ENCODE measurements around the gene MYO5A.

The MYO5A gene

DNA sequence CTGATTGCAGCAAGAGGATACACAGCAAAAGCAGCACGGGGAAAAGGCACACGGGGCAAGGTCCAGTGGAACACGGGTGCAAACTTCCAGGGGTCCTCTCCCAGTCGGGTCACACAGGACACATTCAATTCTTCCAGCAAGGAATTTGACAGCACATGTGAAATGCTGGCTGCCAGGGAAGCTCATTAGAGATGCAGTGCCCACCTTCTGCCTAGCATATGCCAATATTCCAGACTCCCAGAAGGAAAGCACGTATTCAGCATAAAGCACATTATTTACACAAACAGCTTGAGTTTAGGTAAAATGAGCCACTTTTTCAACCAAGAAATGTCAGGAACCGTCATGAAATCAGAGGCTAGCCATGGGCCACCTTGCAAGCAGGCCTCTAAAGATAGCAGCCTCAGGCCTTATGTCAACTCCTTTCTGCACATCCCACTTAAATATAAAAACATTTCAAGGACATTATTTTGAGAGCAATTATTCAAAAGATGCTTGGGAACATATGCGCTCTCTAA lies 252.4 kb downstream of the MYO5A start:
- no peak overlapping the region for H3K27ac ChIP-seq
- TF ChIP-seq, protein P1, sequence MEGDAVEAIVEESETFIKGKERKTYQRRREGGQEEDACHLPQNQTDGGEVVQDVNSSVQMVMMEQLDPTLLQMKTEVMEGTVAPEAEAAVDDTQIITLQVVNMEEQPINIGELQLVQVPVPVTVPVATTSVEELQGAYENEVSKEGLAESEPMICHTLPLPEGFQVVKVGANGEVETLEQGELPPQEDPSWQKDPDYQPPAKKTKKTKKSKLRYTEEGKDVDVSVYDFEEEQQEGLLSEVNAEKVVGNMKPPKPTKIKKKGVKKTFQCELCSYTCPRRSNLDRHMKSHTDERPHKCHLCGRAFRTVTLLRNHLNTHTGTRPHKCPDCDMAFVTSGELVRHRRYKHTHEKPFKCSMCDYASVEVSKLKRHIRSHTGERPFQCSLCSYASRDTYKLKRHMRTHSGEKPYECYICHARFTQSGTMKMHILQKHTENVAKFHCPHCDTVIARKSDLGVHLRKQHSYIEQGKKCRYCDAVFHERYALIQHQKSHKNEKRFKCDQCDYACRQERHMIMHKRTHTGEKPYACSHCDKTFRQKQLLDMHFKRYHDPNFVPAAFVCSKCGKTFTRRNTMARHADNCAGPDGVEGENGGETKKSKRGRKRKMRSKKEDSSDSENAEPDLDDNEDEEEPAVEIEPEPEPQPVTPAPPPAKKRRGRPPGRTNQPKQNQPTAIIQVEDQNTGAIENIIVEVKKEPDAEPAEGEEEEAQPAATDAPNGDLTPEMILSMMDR (IDR thresholded peaks at IDR 0.05) = no peak
- TF ChIP-seq ZFX (IDR thresholded peaks at IDR 0.05; ENCODE audit: borderline replicate concordance) = no peak

- TF ChIP-seq, protein P1 (IDR thresholded peaks at IDR 0.05) = no peak
- TF ChIP-seq ZFX (IDR thresholded peaks at IDR 0.05; ENCODE audit: borderline replicate concordance) = no peak
- H3K27ac ChIP-seq = peak overlapping the region; percentile 67
These were observed 265.0 kb downstream of the MYO5A start for GRCh38 chr15:52263563-52264282.

- peak overlapping the region; percentile 67 for H3K27ac ChIP-seq
- TF ChIP-seq, protein P1 (IDR thresholded peaks at IDR 0.05) = no peak
- TF ChIP-seq ZFX (IDR thresholded peaks at IDR 0.05; ENCODE audit: borderline replicate concordance) = no peak
These were observed 266.3 kb downstream of the MYO5A start for GRCh38 chr15:52262364-52262763.

GRCh38 chr15:52261498-52262242 lies 267.0 kb downstream of the MYO5A start:
- TF ChIP-seq, protein P1 (IDR thresholded peaks at IDR 0.05) = 0 out of 2 replicates have a peak, but pooled peaks have one; percentile 9
- TF ChIP-seq ZFX (IDR thresholded peaks at IDR 0.05; ENCODE audit: borderline replicate concordance) = no peak
- H3K27ac ChIP-seq = peak overlapping the region; percentile 67

DNA sequence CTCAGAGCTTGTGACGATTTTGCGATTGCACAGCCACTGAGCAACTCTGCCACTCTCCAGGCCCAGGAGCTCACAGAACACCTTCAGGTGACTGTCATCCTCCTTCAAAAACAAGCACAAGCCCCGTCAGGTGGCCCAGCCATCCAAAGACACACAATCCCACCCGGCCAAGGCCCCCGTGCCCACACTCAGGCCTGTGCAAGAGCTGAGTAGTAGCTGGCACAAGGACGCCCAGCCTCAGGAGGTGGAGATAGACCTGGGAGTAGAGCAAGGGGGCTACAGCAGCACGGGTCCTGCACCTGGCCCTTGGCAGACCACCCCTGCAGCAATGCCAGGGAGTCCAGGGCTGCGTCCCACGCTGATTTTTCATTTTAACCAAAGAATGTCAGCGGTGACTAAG lies 267.7 kb downstream of the MYO5A start:
- peak overlapping the region; percentile 67 for H3K27ac ChIP-seq

DNA sequence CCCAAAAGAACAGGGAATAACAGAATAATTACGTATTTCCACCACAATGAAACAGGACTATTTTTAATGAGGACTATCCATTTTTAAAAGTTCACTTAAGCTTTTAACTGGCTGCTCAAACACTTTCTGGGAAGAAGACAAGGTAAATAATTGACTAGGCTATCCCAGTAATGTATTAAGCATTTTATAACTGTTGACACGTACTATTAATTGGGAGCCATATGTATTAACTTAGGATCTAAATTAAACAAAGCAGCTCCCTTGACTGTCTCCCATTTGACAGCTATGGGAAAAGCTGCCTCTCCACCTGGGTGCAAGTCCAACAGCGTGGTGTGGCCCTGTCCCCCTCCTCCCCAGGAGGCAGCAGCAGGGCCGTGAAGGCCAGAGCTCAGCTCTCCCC lies 269.2 kb downstream of the MYO5A start:
- TF ChIP-seq, protein P1 (IDR thresholded peaks at IDR 0.05) = no peak
- no peak for TF ChIP-seq ZFX (IDR thresholded peaks at IDR 0.05; ENCODE audit: borderline replicate concordance)
- H3K27ac ChIP-seq = peak overlapping the region; percentile 67

More for the DNA sequence above, 267.7 kb downstream of the MYO5A start:
- TF ChIP-seq, protein P1 (IDR thresholded peaks at IDR 0.05) = no peak
- TF ChIP-seq ZFX (IDR thresholded peaks at IDR 0.05; ENCODE audit: borderline replicate concordance) = no peak
